ENCODE measurements around the gene EN1.

GRCh38 chr2:118794546-118794945 is 52.9 kb downstream of the EN1 start:
- no peak for TF ChIP-seq CTCF (conservative IDR thresholded peaks at IDR 0.05)
- no peak for TF ChIP-seq EZH2 (IDR thresholded peaks at IDR 0.05; ENCODE audit: low read depth)

All from PC-9 (cell line).